Sigmoid colon (tissue), 4 donors: ENCODE data around the gene CTNND2.

Source experiments
- EP300 ChIP-seq, 4 donors: sonication (generic); formaldehyde crosslinking; IDR thresholded peaks; one replicate each; pipeline ENCODE4 v1.6.1; 2017; ENCODE audit warnings: antibody characterized with exemption in 4 of 4
- POLR2A ChIP-seq, 2 donors: fragments of 450-650 bp; IDR thresholded peaks; one replicate each; pipeline ENCODE4 v1.6.1; 2016; ENCODE audit warnings: antibody characterized with exemption in 2 of 2, mild to moderate bottlenecking in 2 of 2, moderate library complexity in 2 of 2
- TF ChIP-seq, protein P1 (sequence below), 4 experiments: fragments of 450-650 bp in 3 of 4; fragments of 200-600 bp in 1 of 4; IDR thresholded peaks; one replicate each; pipeline ENCODE4 v1.5.1; 2016 to 2019; ENCODE audit warnings: antibody characterized with exemption in 4 of 4, mild to moderate bottlenecking in 3 of 4, moderate library complexity in 2 of 4

GRCh38 chr5:10989577-10990263 lies 914.5 kb downstream of the CTNND2 start:
- TF ChIP-seq, protein P1, sequence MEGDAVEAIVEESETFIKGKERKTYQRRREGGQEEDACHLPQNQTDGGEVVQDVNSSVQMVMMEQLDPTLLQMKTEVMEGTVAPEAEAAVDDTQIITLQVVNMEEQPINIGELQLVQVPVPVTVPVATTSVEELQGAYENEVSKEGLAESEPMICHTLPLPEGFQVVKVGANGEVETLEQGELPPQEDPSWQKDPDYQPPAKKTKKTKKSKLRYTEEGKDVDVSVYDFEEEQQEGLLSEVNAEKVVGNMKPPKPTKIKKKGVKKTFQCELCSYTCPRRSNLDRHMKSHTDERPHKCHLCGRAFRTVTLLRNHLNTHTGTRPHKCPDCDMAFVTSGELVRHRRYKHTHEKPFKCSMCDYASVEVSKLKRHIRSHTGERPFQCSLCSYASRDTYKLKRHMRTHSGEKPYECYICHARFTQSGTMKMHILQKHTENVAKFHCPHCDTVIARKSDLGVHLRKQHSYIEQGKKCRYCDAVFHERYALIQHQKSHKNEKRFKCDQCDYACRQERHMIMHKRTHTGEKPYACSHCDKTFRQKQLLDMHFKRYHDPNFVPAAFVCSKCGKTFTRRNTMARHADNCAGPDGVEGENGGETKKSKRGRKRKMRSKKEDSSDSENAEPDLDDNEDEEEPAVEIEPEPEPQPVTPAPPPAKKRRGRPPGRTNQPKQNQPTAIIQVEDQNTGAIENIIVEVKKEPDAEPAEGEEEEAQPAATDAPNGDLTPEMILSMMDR (IDR thresholded peaks at IDR 0.05): no peak
- TF ChIP-seq EP300 (IDR thresholded peaks at IDR 0.05) (no peak), POLR2A (IDR thresholded peaks at IDR 0.05) (no peak)
